ENCODE measurements around the gene GPANK1.

DNA sequence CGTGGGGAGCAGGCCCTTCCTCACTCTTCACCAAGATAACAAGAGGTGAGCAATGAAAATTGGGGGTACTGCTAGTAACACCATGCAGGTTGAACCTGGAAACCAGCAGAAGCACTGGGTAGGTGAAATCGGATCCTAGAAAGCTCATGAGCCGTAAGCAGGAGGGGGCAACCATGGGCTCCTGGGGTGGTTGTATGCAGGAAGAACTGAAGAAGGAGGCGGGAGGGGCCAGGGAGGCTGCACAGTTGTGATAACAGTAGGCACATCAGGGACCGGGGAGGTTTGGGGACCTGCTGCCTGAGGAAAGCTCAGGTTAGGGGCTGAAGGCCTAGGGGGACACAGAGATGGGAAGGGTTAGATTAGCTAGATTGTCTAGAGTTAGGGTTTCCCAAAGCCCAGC, 21.7 kb upstream of the GPANK1 start:
- TF ChIP-seq, protein P1, sequence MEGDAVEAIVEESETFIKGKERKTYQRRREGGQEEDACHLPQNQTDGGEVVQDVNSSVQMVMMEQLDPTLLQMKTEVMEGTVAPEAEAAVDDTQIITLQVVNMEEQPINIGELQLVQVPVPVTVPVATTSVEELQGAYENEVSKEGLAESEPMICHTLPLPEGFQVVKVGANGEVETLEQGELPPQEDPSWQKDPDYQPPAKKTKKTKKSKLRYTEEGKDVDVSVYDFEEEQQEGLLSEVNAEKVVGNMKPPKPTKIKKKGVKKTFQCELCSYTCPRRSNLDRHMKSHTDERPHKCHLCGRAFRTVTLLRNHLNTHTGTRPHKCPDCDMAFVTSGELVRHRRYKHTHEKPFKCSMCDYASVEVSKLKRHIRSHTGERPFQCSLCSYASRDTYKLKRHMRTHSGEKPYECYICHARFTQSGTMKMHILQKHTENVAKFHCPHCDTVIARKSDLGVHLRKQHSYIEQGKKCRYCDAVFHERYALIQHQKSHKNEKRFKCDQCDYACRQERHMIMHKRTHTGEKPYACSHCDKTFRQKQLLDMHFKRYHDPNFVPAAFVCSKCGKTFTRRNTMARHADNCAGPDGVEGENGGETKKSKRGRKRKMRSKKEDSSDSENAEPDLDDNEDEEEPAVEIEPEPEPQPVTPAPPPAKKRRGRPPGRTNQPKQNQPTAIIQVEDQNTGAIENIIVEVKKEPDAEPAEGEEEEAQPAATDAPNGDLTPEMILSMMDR (conservative IDR thresholded peaks at IDR 0.05; ENCODE audit: low read length), result no peak
- TF ChIP-seq EZH2phosphoT487 (IDR thresholded peaks at IDR 0.05; ENCODE audit: borderline replicate concordance), result no peak

Measured in Loucy (cell line).